Progenitor cell of endocrine pancreas (in vitro differentiated cells): ENCODE results near the gene ACAP1. TPM values are rescaled to one million over a fixed set of nuclear protein-coding genes. Genes with fewer than 3 reads are reported as not detected.

ENCODE experiments used
- DNase-seq: peaks from one replicate; pipeline ENCODE4 v3.0.0; 2021; ENCODE audit warnings: low spot score; ENCODE audit not compliant: unreplicated experiment
- H3K27ac Mint-ChIP-seq: 2 replicates; pipeline ENCODE4 v1.8.0; 2021; ENCODE audit warnings: mild to moderate bottlenecking, moderate library complexity, mixed read lengths
- H3K27me3 Mint-ChIP-seq: 2 replicates; pipeline ENCODE4 v1.8.0; 2021; ENCODE audit warnings: mixed read lengths
- H3K36me3 Mint-ChIP-seq: 2 replicates; pipeline ENCODE4 v1.8.0; 2022; ENCODE audit warnings: mixed read lengths; ENCODE audit not compliant: insufficient read depth
- H3K4me1 Mint-ChIP-seq: 2 replicates; pipeline ENCODE4 v1.8.0; 2021; ENCODE audit warnings: low read depth, mixed read lengths
- H3K4me3 Mint-ChIP-seq: 2 replicates; pipeline ENCODE4 v1.8.0; 2021; ENCODE audit warnings: low read depth, mild to moderate bottlenecking, moderate library complexity, mixed read lengths
- H3K9me3 Mint-ChIP-seq: 2 replicates; pipeline ENCODE4 v1.8.0; 2021; ENCODE audit warnings: low read depth, mixed read lengths
- CTCF ChIP-seq: fragments of 200-600 bp; sonication (generic); IDR thresholded peaks from one replicate; pipeline ENCODE4 v1.5.0; 2021; ENCODE audit warnings: antibody characterized with exemption, mild to moderate bottlenecking; ENCODE audit not compliant: unreplicated experiment
- total RNA-seq: library from RNA; stranded (reverse); gene quantifications from 2 replicates; pipeline ENCODE4 v1.2.1, GENCODE V29; 2021

ACAP1 gene
- total RNA-seq, 1 donor from 2014 or later: 1.0 TPM

GRCh38 chr17:7323731-7324437 lies 12.4 kb upstream of the ACAP1 start:
- Mint-ChIP-seq H3K36me3 (peaks cover 9% of the 10 kb centered on the region), H3K4me1 (peaks cover 11% of the 10 kb centered on the region), H3K27ac (no peak overlapping the region), H3K9me3 (no peaks in the 10 kb centered on the region), H3K27me3 (no peaks in the 10 kb centered on the region), H3K4me3 (no peak overlapping the region)
- peak; percentile 69 for DNase-seq
- peak; percentile 83 for TF ChIP-seq CTCF

- TF ChIP-seq CTCF: peak; percentile 2
Measured at GRCh38 chr17:7324438-7324779, 11.9 kb upstream of the ACAP1 start.

GRCh38 chr17:7325031-7325528 lies 11.2 kb upstream of the ACAP1 start:
- Mint-ChIP-seq H3K36me3 (peaks cover 9% of the 10 kb centered on the region), H3K9me3 (no peaks in the 10 kb centered on the region), H3K4me1 (peaks cover 11% of the 10 kb centered on the region), H3K27me3 (no peaks in the 10 kb centered on the region), H3K4me3 (no peak overlapping the region), H3K27ac (no peak overlapping the region)
- no peak for DNase-seq
- no peak for TF ChIP-seq CTCF

More at GRCh38 chr17:7324438-7324779, 11.9 kb upstream of the ACAP1 start:
- Mint-ChIP-seq H3K4me1 (peaks cover 11% of the 10 kb centered on the region), H3K36me3 (peaks cover 9% of the 10 kb centered on the region), H3K27ac (no peak overlapping the region), H3K4me3 (no peak overlapping the region), H3K27me3 (no peaks in the 10 kb centered on the region), H3K9me3 (no peaks in the 10 kb centered on the region)
- DNase-seq: no peak

GRCh38 chr17:7326186-7326585 lies 10.1 kb upstream of the ACAP1 start:
- Mint-ChIP-seq H3K4me3 (no peak overlapping the region), H3K36me3 (peaks cover 8% of the 10 kb centered on the region), H3K9me3 (no peaks in the 10 kb centered on the region), H3K4me1 (peaks cover 11% of the 10 kb centered on the region), H3K27me3 (no peaks in the 10 kb centered on the region), H3K27ac (no peak overlapping the region)
- no peak for DNase-seq
- no peak for TF ChIP-seq CTCF

GRCh38 chr17:7327056-7327455 lies 9.3 kb upstream of the ACAP1 start:
- Mint-ChIP-seq H3K4me1 (peaks cover 11% of the 10 kb centered on the region), H3K27me3 (no peaks in the 10 kb centered on the region), H3K36me3 (peaks cover 4% of the 10 kb centered on the region), H3K9me3 (no peaks in the 10 kb centered on the region), H3K27ac (no peak overlapping the region), H3K4me3 (no peak overlapping the region)
- no peak for DNase-seq
- TF ChIP-seq CTCF: no peak
